ENCODE data around the gene ATP13A4.

DNA sequence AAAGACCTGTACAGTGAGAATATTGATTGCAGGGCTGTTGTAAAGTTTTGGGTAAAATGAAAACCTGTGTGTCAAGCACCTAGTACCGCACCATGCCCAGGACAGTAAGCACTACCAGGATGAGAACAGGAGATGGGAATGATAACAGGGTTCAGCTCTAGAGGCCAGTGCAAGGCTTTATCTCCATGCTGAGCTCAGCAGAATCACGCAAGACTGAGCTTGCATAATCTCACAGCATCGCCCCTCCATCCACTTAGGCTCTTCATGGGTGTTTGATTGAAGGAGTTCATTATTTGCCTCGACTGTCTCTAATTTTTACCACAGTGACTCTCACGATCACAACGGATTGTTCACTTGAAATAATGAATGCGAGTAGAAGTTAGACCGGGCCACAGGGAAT, 179.1 kb downstream of the ATP13A4 start:
- TF ChIP-seq, protein P1, sequence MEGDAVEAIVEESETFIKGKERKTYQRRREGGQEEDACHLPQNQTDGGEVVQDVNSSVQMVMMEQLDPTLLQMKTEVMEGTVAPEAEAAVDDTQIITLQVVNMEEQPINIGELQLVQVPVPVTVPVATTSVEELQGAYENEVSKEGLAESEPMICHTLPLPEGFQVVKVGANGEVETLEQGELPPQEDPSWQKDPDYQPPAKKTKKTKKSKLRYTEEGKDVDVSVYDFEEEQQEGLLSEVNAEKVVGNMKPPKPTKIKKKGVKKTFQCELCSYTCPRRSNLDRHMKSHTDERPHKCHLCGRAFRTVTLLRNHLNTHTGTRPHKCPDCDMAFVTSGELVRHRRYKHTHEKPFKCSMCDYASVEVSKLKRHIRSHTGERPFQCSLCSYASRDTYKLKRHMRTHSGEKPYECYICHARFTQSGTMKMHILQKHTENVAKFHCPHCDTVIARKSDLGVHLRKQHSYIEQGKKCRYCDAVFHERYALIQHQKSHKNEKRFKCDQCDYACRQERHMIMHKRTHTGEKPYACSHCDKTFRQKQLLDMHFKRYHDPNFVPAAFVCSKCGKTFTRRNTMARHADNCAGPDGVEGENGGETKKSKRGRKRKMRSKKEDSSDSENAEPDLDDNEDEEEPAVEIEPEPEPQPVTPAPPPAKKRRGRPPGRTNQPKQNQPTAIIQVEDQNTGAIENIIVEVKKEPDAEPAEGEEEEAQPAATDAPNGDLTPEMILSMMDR (IDR thresholded peaks at IDR 0.05): no peak
- no peak for TF ChIP-seq POLR2A (IDR thresholded peaks at IDR 0.05)

All from uterus (tissue), 2 donors.